Activated CD4-positive, alpha-beta memory T cell treated with anti-CD3 and anti-CD28 coated beads for 36 hours (primary cell): ENCODE results near the gene ACSM4. TPM values are rescaled to one million over a fixed set of nuclear protein-coding genes. Genes with fewer than 3 reads are reported as not detected.

Experiments
- CTCF ChIA-PET: fragments of 350-600 bp; sonication (Branson Sonifier 250); formaldehyde crosslinking; loops from one replicate; lab custom pipeline; 2021; ENCODE audit warnings: antibody characterized with exemption, inconsistent platforms; lab: Charles Lee
- POLR2A ChIA-PET: fragments of 350-600 bp; sonication (Branson Sonifier 250); formaldehyde crosslinking; loops from one replicate; lab custom pipeline; 2021; ENCODE audit warnings: antibody characterized with exemption; lab: Charles Lee
- DNase-seq: peaks from one replicate; pipeline ENCODE4 v3.0.0-alpha.2; 2020
- H3K27ac Mint-ChIP-seq: one replicate; pipeline ENCODE4 v1.8.0; 2021; ENCODE audit warnings: mixed read lengths
- H3K27me3 Mint-ChIP-seq: one replicate; pipeline ENCODE4 v1.8.0; 2021; ENCODE audit warnings: mixed read lengths
- H3K36me3 Mint-ChIP-seq: one replicate; pipeline ENCODE4 v1.8.0; 2021; ENCODE audit warnings: mixed read lengths
- H3K4me1 Mint-ChIP-seq: one replicate; pipeline ENCODE4 v1.8.0; 2021; ENCODE audit warnings: low read depth, mixed read lengths
- H3K4me3 Mint-ChIP-seq: one replicate; pipeline ENCODE4 v1.8.0; 2021; ENCODE audit warnings: mild to moderate bottlenecking, mixed read lengths
- H3K9me3 Mint-ChIP-seq: one replicate; pipeline ENCODE4 v1.8.0; 2021; ENCODE audit warnings: mixed read lengths
- intact Hi-C: fragments of 100-400 bp; cut with micrococcal nuclease; formaldehyde crosslinking; loops from one replicate; pipeline ENCODE4 v1.15.1; 2023
- total RNA-seq, 2 experiments: library from RNA; stranded (reverse); gene quantifications; one replicate each; pipeline ENCODE4 v1.2.3, GENCODE V29; 2021

The ACSM4 gene
- total RNA-seq, 2 experiments from 2014 or later: not detected

- H3K9me3 Mint-ChIP-seq: peaks cover 23% of the 10 kb centered on the region
- no peak for DNase-seq
- H3K27me3 Mint-ChIP-seq: no peaks in the 10 kb centered on the region
- peaks cover 3% of the 10 kb centered on the region for H3K36me3 Mint-ChIP-seq
- intact Hi-C loops: no loop called here
- ChIA-PET CTCF (no interaction called here), POLR2A (no interaction called here)
- H3K4me1 Mint-ChIP-seq: peaks cover 28% of the 10 kb centered on the region
- no peak overlapping the region for H3K27ac Mint-ChIP-seq
- H3K4me3 Mint-ChIP-seq: no peak overlapping the region
Measured at GRCh38 chr12:7344833-7345606, 41.1 kb downstream of the ACSM4 start.

- ChIA-PET CTCF (no interaction called here), POLR2A (no interaction called here)
- Mint-ChIP-seq H3K4me1 (peaks cover 38% of the 10 kb centered on the region), H3K27ac (no peak overlapping the region), H3K36me3 (peaks cover 3% of the 10 kb centered on the region), H3K9me3 (peaks cover 23% of the 10 kb centered on the region), H3K27me3 (no peaks in the 10 kb centered on the region), H3K4me3 (no peak overlapping the region)
- no peak for DNase-seq
- intact Hi-C loops: no loop called here
Measured at GRCh38 chr12:7346551-7347225, 42.8 kb downstream of the ACSM4 start.

GRCh38 chr12:7349418-7349817 is 45.5 kb downstream of the ACSM4 start:
- Mint-ChIP-seq H3K27ac (no peak overlapping the region), H3K27me3 (no peaks in the 10 kb centered on the region), H3K4me1 (peaks cover 32% of the 10 kb centered on the region), H3K4me3 (no peak overlapping the region), H3K9me3 (peaks cover 9% of the 10 kb centered on the region), H3K36me3 (peaks cover 3% of the 10 kb centered on the region)
- CTCF ChIA-PET: no interaction called here
- DNase-seq: no peak
- intact Hi-C loops: no loop called here
- POLR2A ChIA-PET: no interaction called here

- Mint-ChIP-seq H3K9me3 (no peaks in the 10 kb centered on the region), H3K4me1 (peaks cover 26% of the 10 kb centered on the region), H3K36me3 (no peaks in the 10 kb centered on the region), H3K27ac (no peak overlapping the region), H3K4me3 (no peak overlapping the region), H3K27me3 (no peaks in the 10 kb centered on the region)
- POLR2A ChIA-PET: no interaction called here
- peak; percentile 14 for DNase-seq
- CTCF ChIA-PET: no interaction called here
- intact Hi-C loops: no loop called here
Measured at GRCh38 chr12:7351177-7351576, 47.3 kb downstream of the ACSM4 start.

- ChIA-PET CTCF (no interaction called here), POLR2A (no interaction called here)
- H3K4me1 Mint-ChIP-seq: peaks cover 16% of the 10 kb centered on the region
Measured at GRCh38 chr12:7352661-7353060, 48.8 kb downstream of the ACSM4 start.

GRCh38 chr12:7354529-7354928 is 50.7 kb downstream of the ACSM4 start:
- Mint-ChIP-seq H3K4me1 (peaks cover 15% of the 10 kb centered on the region), H3K27me3 (no peaks in the 10 kb centered on the region), H3K9me3 (no peaks in the 10 kb centered on the region), H3K27ac (no peak overlapping the region), H3K4me3 (no peak overlapping the region), H3K36me3 (no peaks in the 10 kb centered on the region)
- DNase-seq: no peak
- intact Hi-C loops: no loop called here
- ChIA-PET CTCF (no interaction called here), POLR2A (no interaction called here)

More at GRCh38 chr12:7352661-7353060, 48.8 kb downstream of the ACSM4 start:
- Mint-ChIP-seq H3K27ac (no peak overlapping the region), H3K4me3 (no peak overlapping the region), H3K36me3 (no peaks in the 10 kb centered on the region), H3K27me3 (no peaks in the 10 kb centered on the region), H3K9me3 (no peaks in the 10 kb centered on the region)
- intact Hi-C loops: no loop called here
- no peak for DNase-seq

GRCh38 chr12:7361265-7361664 is 57.4 kb downstream of the ACSM4 start:
- no peaks in the 10 kb centered on the region for H3K4me1 Mint-ChIP-seq
- CTCF ChIA-PET: no interaction called here
- intact Hi-C loops: no loop called here
- H3K27me3 Mint-ChIP-seq: no peaks in the 10 kb centered on the region
- POLR2A ChIA-PET: no interaction called here
- DNase-seq: no peak
- H3K36me3 Mint-ChIP-seq: no peaks in the 10 kb centered on the region
- no peak overlapping the region for H3K4me3 Mint-ChIP-seq
- no peaks in the 10 kb centered on the region for H3K9me3 Mint-ChIP-seq
- H3K27ac Mint-ChIP-seq: no peak overlapping the region

- no peak overlapping the region for H3K27ac Mint-ChIP-seq
- no peaks in the 10 kb centered on the region for H3K27me3 Mint-ChIP-seq
- DNase-seq: no peak
- H3K4me3 Mint-ChIP-seq: no peak overlapping the region
- no peaks in the 10 kb centered on the region for H3K36me3 Mint-ChIP-seq
- no peaks in the 10 kb centered on the region for H3K4me1 Mint-ChIP-seq
- no peaks in the 10 kb centered on the region for H3K9me3 Mint-ChIP-seq
- ChIA-PET CTCF (no interaction called here), POLR2A (no interaction called here)
- intact Hi-C loops: no loop called here
Measured at GRCh38 chr12:7362734-7363133, 58.9 kb downstream of the ACSM4 start.

GRCh38 chr12:7369274-7369729 is 65.4 kb downstream of the ACSM4 start:
- intact Hi-C loops: no loop called here
- no peak overlapping the region for H3K27ac Mint-ChIP-seq
- no peak for DNase-seq
- peaks cover 2% of the 10 kb centered on the region for H3K36me3 Mint-ChIP-seq
- CTCF ChIA-PET: no interaction called here
- no peaks in the 10 kb centered on the region for H3K4me1 Mint-ChIP-seq
- POLR2A ChIA-PET: no interaction called here
- H3K27me3 Mint-ChIP-seq: peaks cover 1% of the 10 kb centered on the region
- no peak overlapping the region for H3K4me3 Mint-ChIP-seq
- H3K9me3 Mint-ChIP-seq: peaks cover 3% of the 10 kb centered on the region

GRCh38 chr12:7373226-7373625 is 69.4 kb downstream of the ACSM4 start:
- Mint-ChIP-seq H3K9me3 (peaks cover 3% of the 10 kb centered on the region), H3K4me3 (no peak overlapping the region), H3K27ac (no peak overlapping the region), H3K27me3 (peaks cover 8% of the 10 kb centered on the region), H3K4me1 (no peaks in the 10 kb centered on the region), H3K36me3 (peaks cover 2% of the 10 kb centered on the region)
- CTCF ChIA-PET: no interaction called here
- POLR2A ChIA-PET: no interaction called here
- DNase-seq: no peak
- intact Hi-C loops: loop anchor here (5.0 kb wide), 1 partner anchor 89 kb away; no protein-coding TSS in a partner anchor

- Mint-ChIP-seq H3K9me3 (peaks cover 3% of the 10 kb centered on the region), H3K36me3 (peaks cover 2% of the 10 kb centered on the region), H3K4me1 (no peaks in the 10 kb centered on the region), H3K4me3 (no peak overlapping the region), H3K27ac (no peak overlapping the region), H3K27me3 (peaks cover 9% of the 10 kb centered on the region)
- intact Hi-C loops: loop anchor here (5.0 kb wide), 1 partner anchor 88 kb away; no protein-coding TSS in a partner anchor
- CTCF ChIA-PET: no interaction called here
- peak; percentile 45 for DNase-seq
- POLR2A ChIA-PET: no interaction called here
Measured at GRCh38 chr12:7374423-7375144, 70.7 kb downstream of the ACSM4 start.

- Mint-ChIP-seq H3K9me3 (peaks cover 3% of the 10 kb centered on the region), H3K27ac (no peak overlapping the region), H3K4me1 (no peaks in the 10 kb centered on the region), H3K36me3 (peaks cover 2% of the 10 kb centered on the region), H3K4me3 (no peak overlapping the region), H3K27me3 (peaks cover 9% of the 10 kb centered on the region)
- DNase-seq: no peak
- CTCF ChIA-PET: no interaction called here
- POLR2A ChIA-PET: no interaction called here
- intact Hi-C loops: no loop called here
Measured at GRCh38 chr12:7375145-7375543, 71.3 kb downstream of the ACSM4 start.
